K562 (cell line): ENCODE results near the gene DIO3.

Experiments used
- ARNT ChIP-seq, 2 experiments: fragments of 450-650 bp; IDR thresholded peaks; 2 replicates each; pipeline ENCODE4 v1.6.1; 2016; ENCODE audit warnings: mild to moderate bottlenecking in 1 of 2
- ESRRA ChIP-seq: fragments of 450-650 bp; IDR thresholded peaks from 2 replicates; pipeline ENCODE4 v1.6.1; 2014; ENCODE audit warnings: low read depth, mild to moderate bottlenecking, moderate library complexity, borderline replicate concordance
- JUND ChIP-seq, 2 experiments: IDR thresholded peaks; 2 replicates in 1 of 2; 3 replicates in 1 of 2; pipeline ENCODE4 v1.6.1; 2011; ENCODE audit warnings: borderline replicate concordance in 2 of 2, low read depth in 2 of 2, low read length in 2 of 2, improper control_type of control experiment in 1 of 2, missing biosample characterization in 1 of 2, missing genetic modification characterization in 1 of 2, missing genetic modification reagents in 1 of 2
- MTF1 ChIP-seq: fragments of 250-450 bp; sonication (Bioruptor Pico); IDR thresholded peaks from 2 replicates; pipeline ENCODE4 v1.9.0; 2021; ENCODE audit warnings: moderate library complexity, mild to moderate bottlenecking, inconsistent platforms, borderline replicate concordance
- MXI1 ChIP-seq: IDR thresholded peaks from 2 replicates; pipeline ENCODE4 v1.6.1; 2011; ENCODE audit warnings: low read depth, mild to moderate bottlenecking, improper control_type of control experiment, low read length
- MYC ChIP-seq, 2 experiments: fragments of 250-450 bp in 1 of 2; sonication (Bioruptor Pico) in 1 of 2; IDR thresholded peaks; 2 replicates each; pipeline versions ENCODE4 v1.5.1 to v1.6.1; 2012 to 2021; ENCODE audit warnings: low read depth in 2 of 2, borderline replicate concordance in 1 of 2, improper control_type of control experiment in 1 of 2, low read length in 1 of 2, mild to moderate bottlenecking in 1 of 2, moderate library complexity in 1 of 2
- POLR2A ChIP-seq: fragments of 450-650 bp; conservative IDR thresholded peaks from 2 replicates; pipeline ENCODE4 v1.6.1; 2016
- POLR2AphosphoS5 ChIP-seq: IDR thresholded peaks from 2 replicates; pipeline ENCODE4 v1.6.1; 2011; ENCODE audit warnings: mild to moderate bottlenecking, low read depth, low read length, moderate library complexity; ENCODE audit not compliant: control insufficient read depth, insufficient read depth
- ZNF140 ChIP-seq: fragments of 250-450 bp; sonication (Bioruptor Pico); IDR thresholded peaks from 2 replicates; pipeline ENCODE4 v1.8.0; 2021; ENCODE audit warnings: moderate library complexity, mild to moderate bottlenecking, inconsistent platforms
- ZNF239 ChIP-seq: fragments of 250-450 bp; sonication (Bioruptor Pico); IDR thresholded peaks from 2 replicates; pipeline ENCODE4 v1.4.0; 2020; ENCODE audit warnings: mild to moderate bottlenecking
- TF ChIP-seq, protein P1 (sequence below): fragments of 250-450 bp; sonication (Bioruptor Pico); IDR thresholded peaks from 2 replicates; pipeline ENCODE4 v1.5.0; 2020; ENCODE audit warnings: mild to moderate bottlenecking, borderline replicate concordance
- TF ChIP-seq, protein P2 (sequence below), 3 experiments: IDR thresholded peaks in 2 of 3; conservative IDR thresholded peaks in 1 of 3; 2 replicates each; pipeline ENCODE4 v1.5.1; 2011 to 2012; ENCODE audit warnings: low read length in 3 of 3, mild to moderate bottlenecking in 3 of 3, control low read depth in 2 of 3, improper control_type of control experiment in 1 of 3, inconsistent platforms in 1 of 3, low read depth in 1 of 3, mixed read lengths in 1 of 3, moderate library complexity in 1 of 3; ENCODE audit not compliant: insufficient read depth in 2 of 3
- TF ChIP-seq, protein P3 (sequence below): sonication (generic); formaldehyde crosslinking; IDR thresholded peaks from 2 replicates; pipeline ENCODE4 v1.9.0; 2022; ENCODE audit warnings: mild to moderate bottlenecking, missing genetic modification reagents
- TF ChIP-seq, protein P4 (sequence below): sonication (generic); formaldehyde crosslinking; IDR thresholded peaks from 2 replicates; pipeline ENCODE4 v1.8.1; 2022; ENCODE audit warnings: missing genetic modification reagents

DNA sequence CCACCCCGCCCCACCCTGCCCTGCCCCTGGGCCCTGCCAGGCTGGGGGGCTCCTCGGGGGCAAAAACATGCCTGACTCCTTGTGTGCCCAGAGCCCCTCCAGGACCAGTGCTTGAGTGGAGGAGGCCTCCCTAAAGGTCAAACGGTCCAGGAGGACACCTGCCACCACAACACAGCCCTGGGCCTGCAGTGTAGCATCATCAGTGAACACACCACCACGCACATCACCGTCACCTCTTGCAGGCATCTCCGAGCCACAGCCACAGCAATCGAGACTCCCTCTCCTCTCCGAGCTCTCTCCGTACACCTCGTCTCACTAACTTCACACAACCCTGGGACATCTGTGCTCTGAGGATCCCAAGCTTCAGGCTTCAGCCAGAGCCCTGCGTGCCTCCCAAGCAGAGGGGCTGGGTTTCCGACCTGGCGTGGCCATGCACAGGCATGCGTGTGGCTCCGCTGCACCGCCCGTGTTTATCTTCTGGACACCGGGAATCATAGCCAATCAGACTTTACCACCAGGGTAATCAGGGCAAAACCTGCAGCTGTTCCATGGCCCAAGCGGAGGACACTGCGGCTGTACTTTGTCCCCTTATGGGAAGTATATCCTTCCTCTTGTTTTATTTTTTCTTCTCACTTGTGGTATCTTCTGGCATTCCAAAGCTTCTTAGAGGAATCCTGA, 6.2 kb upstream of the DIO3 start:
- TF ChIP-seq, protein P1, sequence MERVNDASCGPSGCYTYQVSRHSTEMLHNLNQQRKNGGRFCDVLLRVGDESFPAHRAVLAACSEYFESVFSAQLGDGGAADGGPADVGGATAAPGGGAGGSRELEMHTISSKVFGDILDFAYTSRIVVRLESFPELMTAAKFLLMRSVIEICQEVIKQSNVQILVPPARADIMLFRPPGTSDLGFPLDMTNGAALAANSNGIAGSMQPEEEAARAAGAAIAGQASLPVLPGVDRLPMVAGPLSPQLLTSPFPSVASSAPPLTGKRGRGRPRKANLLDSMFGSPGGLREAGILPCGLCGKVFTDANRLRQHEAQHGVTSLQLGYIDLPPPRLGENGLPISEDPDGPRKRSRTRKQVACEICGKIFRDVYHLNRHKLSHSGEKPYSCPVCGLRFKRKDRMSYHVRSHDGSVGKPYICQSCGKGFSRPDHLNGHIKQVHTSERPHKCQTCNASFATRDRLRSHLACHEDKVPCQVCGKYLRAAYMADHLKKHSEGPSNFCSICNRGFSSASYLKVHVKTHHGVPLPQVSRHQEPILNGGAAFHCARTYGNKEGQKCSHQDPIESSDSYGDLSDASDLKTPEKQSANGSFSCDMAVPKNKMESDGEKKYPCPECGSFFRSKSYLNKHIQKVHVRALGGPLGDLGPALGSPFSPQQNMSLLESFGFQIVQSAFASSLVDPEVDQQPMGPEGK (CRISPR knock-in tag): no peak
- TF ChIP-seq ZNF239 (CRISPR knock-in tag): no peak
- TF ChIP-seq MXI1: no peak
- no peak for TF ChIP-seq MTF1
- no peak for TF ChIP-seq JUND (IDR thresholded peaks at IDR 0.05; ENCODE audit: borderline replicate concordance, low read depth, low read length)
- no peak for TF ChIP-seq JUND (tag; IDR thresholded peaks at IDR 0.05; ENCODE audit: borderline replicate concordance, low read depth, low read length)
- TF ChIP-seq MYC (IDR thresholded peaks at IDR 0.05; ENCODE audit: low read depth, low read length): no peak
- no peak for TF ChIP-seq MYC (CRISPR knock-in tag; IDR thresholded peaks at IDR 0.05; ENCODE audit: borderline replicate concordance, low read depth)
- TF ChIP-seq ESRRA: no peak
- TF ChIP-seq, protein P2, sequence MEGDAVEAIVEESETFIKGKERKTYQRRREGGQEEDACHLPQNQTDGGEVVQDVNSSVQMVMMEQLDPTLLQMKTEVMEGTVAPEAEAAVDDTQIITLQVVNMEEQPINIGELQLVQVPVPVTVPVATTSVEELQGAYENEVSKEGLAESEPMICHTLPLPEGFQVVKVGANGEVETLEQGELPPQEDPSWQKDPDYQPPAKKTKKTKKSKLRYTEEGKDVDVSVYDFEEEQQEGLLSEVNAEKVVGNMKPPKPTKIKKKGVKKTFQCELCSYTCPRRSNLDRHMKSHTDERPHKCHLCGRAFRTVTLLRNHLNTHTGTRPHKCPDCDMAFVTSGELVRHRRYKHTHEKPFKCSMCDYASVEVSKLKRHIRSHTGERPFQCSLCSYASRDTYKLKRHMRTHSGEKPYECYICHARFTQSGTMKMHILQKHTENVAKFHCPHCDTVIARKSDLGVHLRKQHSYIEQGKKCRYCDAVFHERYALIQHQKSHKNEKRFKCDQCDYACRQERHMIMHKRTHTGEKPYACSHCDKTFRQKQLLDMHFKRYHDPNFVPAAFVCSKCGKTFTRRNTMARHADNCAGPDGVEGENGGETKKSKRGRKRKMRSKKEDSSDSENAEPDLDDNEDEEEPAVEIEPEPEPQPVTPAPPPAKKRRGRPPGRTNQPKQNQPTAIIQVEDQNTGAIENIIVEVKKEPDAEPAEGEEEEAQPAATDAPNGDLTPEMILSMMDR (IDR thresholded peaks at IDR 0.05 in 2 of 3, conservative IDR thresholded peaks at IDR 0.05 in 1 of 3; ENCODE audit: insufficient read depth in 2 of 3, low read depth in 1 of 3, low read length in 3 of 3): no peak
- no peak for TF ChIP-seq ZNF140 (CRISPR knock-in tag)
- TF ChIP-seq POLR2A: no peak
- TF ChIP-seq POLR2AphosphoS5: no peak
- TF ChIP-seq, protein P3, sequence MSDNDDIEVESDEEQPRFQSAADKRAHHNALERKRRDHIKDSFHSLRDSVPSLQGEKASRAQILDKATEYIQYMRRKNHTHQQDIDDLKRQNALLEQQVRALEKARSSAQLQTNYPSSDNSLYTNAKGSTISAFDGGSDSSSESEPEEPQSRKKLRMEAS (CRISPR knock-in tag): no peak
- TF ChIP-seq ARNT (IDR thresholded peaks at IDR 0.05): no peak
- TF ChIP-seq, protein P4, sequence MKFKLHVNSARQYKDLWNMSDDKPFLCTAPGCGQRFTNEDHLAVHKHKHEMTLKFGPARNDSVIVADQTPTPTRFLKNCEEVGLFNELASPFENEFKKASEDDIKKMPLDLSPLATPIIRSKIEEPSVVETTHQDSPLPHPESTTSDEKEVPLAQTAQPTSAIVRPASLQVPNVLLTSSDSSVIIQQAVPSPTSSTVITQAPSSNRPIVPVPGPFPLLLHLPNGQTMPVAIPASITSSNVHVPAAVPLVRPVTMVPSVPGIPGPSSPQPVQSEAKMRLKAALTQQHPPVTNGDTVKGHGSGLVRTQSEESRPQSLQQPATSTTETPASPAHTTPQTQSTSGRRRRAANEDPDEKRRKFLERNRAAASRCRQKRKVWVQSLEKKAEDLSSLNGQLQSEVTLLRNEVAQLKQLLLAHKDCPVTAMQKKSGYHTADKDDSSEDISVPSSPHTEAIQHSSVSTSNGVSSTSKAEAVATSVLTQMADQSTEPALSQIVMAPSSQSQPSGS (CRISPR knock-in tag): no peak
